IMR-90 (cell line): ENCODE measurements around the gene CEP152. TPM values are rescaled to one million over a fixed set of nuclear protein-coding genes. Genes with fewer than 3 reads are reported as not detected.
A peak's percentile ranks its signal among the peaks of the same experiment; 100 is the strongest.

ENCODE experiments used
- ATAC-seq: fragments of 200-7000 bp; cut with Tn5 transposase; 2 replicates; pipeline ENCODE4 v1.9.1; 2020; ENCODE audit warnings: low read depth, mild to moderate bottlenecking, moderate library complexity
- BruUV-seq: library from RNA; stranded (reverse); fragments of 400-500 nt; replicated peaks from 2 replicates; lab custom pipeline; 2021; lab: Mats Ljungman, UMichigan
- CTCF ChIA-PET: fragments of 300-600 bp; formaldehyde crosslinking; extraction: SDS; loops from one replicate; lab custom pipeline; 2021; ENCODE audit warnings: antibody characterized with exemption; lab: Yijun Ruan, JAX
- POLR2A ChIA-PET: fragments of 300-600 bp; sonication (Branson Sonifier 250); formaldehyde crosslinking; loops from one replicate; lab custom pipeline; 2022; ENCODE audit warnings: antibody characterized with exemption; ENCODE audit not compliant: unreplicated experiment; lab: Charles Lee
- DNase-seq: peaks from one replicate; pipeline ENCODE4 v3.0.0; 2013
- H2AFZ ChIP-seq: replicated peaks from 2 replicates; pipeline ENCODE3; 2013; ENCODE audit warnings: low read length, mild to moderate bottlenecking; ENCODE audit not compliant: poor library complexity
- H2AK5ac ChIP-seq: 2 replicates; pipeline ENCODE4 v1.6.1; 2013; ENCODE audit warnings: low read depth, low read length, inconsistent platforms
- H2AK9ac ChIP-seq: replicated peaks from 2 replicates; pipeline ENCODE3; 2013; ENCODE audit warnings: mild to moderate bottlenecking, low read depth, low read length, moderate library complexity; ENCODE audit not compliant: poor library complexity
- H2BK120ac ChIP-seq: 2 replicates; pipeline ENCODE4 v1.6.1; 2013; ENCODE audit warnings: low read depth, low read length, inconsistent platforms
- H2BK15ac ChIP-seq: 3 replicates; pipeline ENCODE4 v1.6.1; 2013; ENCODE audit warnings: low read depth, low read length, inconsistent platforms
- H2BK20ac ChIP-seq: 2 replicates; pipeline ENCODE4 v1.6.1; 2013; ENCODE audit warnings: low read depth, mild to moderate bottlenecking, inconsistent platforms, low read length, moderate library complexity
- H2BK5ac ChIP-seq: 2 replicates; pipeline ENCODE4 v1.6.1; 2013; ENCODE audit warnings: mild to moderate bottlenecking, low read depth, low read length, inconsistent platforms; ENCODE audit not compliant: poor library complexity, severe bottlenecking
- H3K14ac ChIP-seq: replicated peaks from 2 replicates; pipeline ENCODE4 v1.6.1; 2013; ENCODE audit warnings: low read depth, low read length, inconsistent platforms
- H3K18ac ChIP-seq: 2 replicates; pipeline ENCODE4 v1.6.1; 2013; ENCODE audit warnings: low read depth, low read length, control low read depth
- H3K23ac ChIP-seq: 2 replicates; pipeline ENCODE4 v1.6.1; 2013; ENCODE audit warnings: low read depth, low read length, inconsistent platforms
- H3K27ac ChIP-seq: 2 replicates; pipeline ENCODE4 v1.5.1; 2013; ENCODE audit warnings: mild to moderate bottlenecking, control low read depth, low read length; ENCODE audit not compliant: insufficient read depth
- H3K27me3 ChIP-seq: 2 replicates; pipeline ENCODE4 v1.6.1; 2013; ENCODE audit warnings: low read length; ENCODE audit not compliant: control insufficient read depth, insufficient read depth
- H3K36me3 ChIP-seq: 2 replicates; pipeline ENCODE4 v1.6.1; 2013; ENCODE audit warnings: low read length, mixed read lengths; ENCODE audit not compliant: control insufficient read depth, insufficient read depth
- H3K4ac ChIP-seq: 2 replicates; pipeline ENCODE4 v1.6.1; 2013; ENCODE audit warnings: low read depth, low read length, inconsistent platforms
- H3K4me1 ChIP-seq: 2 replicates; pipeline ENCODE4 v1.6.1; 2013; ENCODE audit warnings: low read length, mixed read lengths; ENCODE audit not compliant: control insufficient read depth, insufficient read depth
- H3K4me2 ChIP-seq: 2 replicates; pipeline ENCODE4 v1.6.1; 2013; ENCODE audit warnings: low read depth, mild to moderate bottlenecking, control low read depth, low read length, moderate library complexity
- H3K4me3 ChIP-seq: 2 replicates; pipeline ENCODE4 v1.5.1; 2013; ENCODE audit warnings: low read depth, mild to moderate bottlenecking, control low read depth, low read length, moderate library complexity; ENCODE audit not compliant: insufficient read depth
- H3K56ac ChIP-seq: 2 replicates; pipeline ENCODE4 v1.6.1; 2013; ENCODE audit warnings: low read length, inconsistent platforms; ENCODE audit not compliant: insufficient read depth; ENCODE audit errors: extremely low read depth
- H3K79me1 ChIP-seq, 2 experiments: 2 replicates each; pipeline ENCODE4 v1.6.1; 2013; ENCODE audit warnings: low read length in 2 of 2, inconsistent platforms in 1 of 2, low read depth in 1 of 2
- H3K9ac ChIP-seq: 2 replicates; pipeline ENCODE4 v1.6.1; 2013; ENCODE audit warnings: low read depth, low read length, control low read depth
- H3K9me1 ChIP-seq: 2 replicates; pipeline ENCODE4 v1.6.1; 2013; ENCODE audit warnings: low read length, inconsistent platforms; ENCODE audit not compliant: insufficient read depth
- H3K9me3 ChIP-seq: 2 replicates; pipeline ENCODE4 v1.6.1; 2013; ENCODE audit warnings: low read length; ENCODE audit not compliant: control insufficient read depth, insufficient read depth
- H4K20me1 ChIP-seq: 2 replicates; pipeline ENCODE4 v1.6.1; 2013; ENCODE audit warnings: low read length, inconsistent platforms; ENCODE audit not compliant: insufficient read depth
- H4K5ac ChIP-seq: 2 replicates; pipeline ENCODE4 v1.6.1; 2013; ENCODE audit warnings: mild to moderate bottlenecking, low read depth, low read length, control low read depth
- H4K8ac ChIP-seq, 2 experiments: 2 replicates each; pipeline ENCODE4 v1.6.1; 2013; ENCODE audit warnings: low read depth in 2 of 2, low read length in 2 of 2, control low read depth in 1 of 2, inconsistent platforms in 1 of 2
- H4K91ac ChIP-seq: 2 replicates; pipeline ENCODE4 v1.6.1; 2013; ENCODE audit warnings: low read depth, low read length, inconsistent platforms; ENCODE audit not compliant: insufficient read depth
- FOS ChIP-seq: fragments of 150-350 bp; IDR thresholded peaks from 2 replicates; pipeline ENCODE4 v1.6.1; 2016; ENCODE audit warnings: low read depth, low read length
- MAFK ChIP-seq: IDR thresholded peaks from 2 replicates; pipeline ENCODE4 v1.6.1; 2012; ENCODE audit warnings: low read depth, low read length, improper control_type of control experiment
- MAZ ChIP-seq: IDR thresholded peaks from 2 replicates; pipeline ENCODE4 v1.6.1; 2012; ENCODE audit warnings: low read depth, mild to moderate bottlenecking, low read length, improper control_type of control experiment, moderate library complexity, borderline replicate concordance
- RCOR1 ChIP-seq: IDR thresholded peaks from 2 replicates; pipeline ENCODE4 v1.6.1; 2012; ENCODE audit warnings: mild to moderate bottlenecking, low read length, improper control_type of control experiment; ENCODE audit not compliant: insufficient replicate concordance
- WGBS, 2 experiments: methylation state at CpG; one replicate each; pipeline versions ENCODE4 v1.1.5 to v1.1.7; 2013; ENCODE audit warnings: missing lambda C conversion rate in 2 of 2; ENCODE audit not compliant: insufficient read length in 1 of 2; ENCODE audit errors: extremely low coverage in 2 of 2; 5-methylcytosine and 5-hydroxymethylcytosine counted together
- dilution Hi-C: fragments of 300-500 bp; cut with HindIII; formaldehyde crosslinking; loops from one replicate; pipeline ENCODE4 v1.14.3; 2018; ENCODE audit warnings: low sequenced_read_pairs; ENCODE audit not compliant: unreplicated experiment
- in situ Hi-C: fragments of 300-500 bp; cut with MboI; formaldehyde crosslinking; loops from 3 replicates; pipeline ENCODE4 v1.14.3; 2019; ENCODE audit warnings: low sequenced_read_pairs, inconsistent platforms, mixed read lengths
- intact Hi-C: fragments of 100-400 bp; cut with micrococcal nuclease; formaldehyde crosslinking; loops from 2 replicates; pipeline ENCODE4 v1.10.0; 2022
- polyA plus RNA-seq, 3 experiments: library from polyadenylated mRNA; depleted of rRNA; stranded (reverse); fragments of >200 nt; gene quantifications; 2 replicates each; pipeline ENCODE4 v1.2.3, GENCODE V29; 2012; ENCODE audit warnings: low replicate concordance in 1 of 3
- total RNA-seq: library from RNA; depleted of rRNA; stranded (reverse); fragments of >200 nt; gene quantifications from 2 replicates; pipeline ENCODE4 v1.2.3, GENCODE V29; 2012

The CEP152 gene
- total and polyA plus RNA-seq, 2 of the 4 experiments (the other 2 are of a cell fraction) = 2.1 to 7.3 TPM

- DNase-seq (peak; percentile 94), ATAC-seq (peak; percentile 91)
- Histone ChIP-seq H3K4me3 (no peak overlapping the region), H2AK5ac (peak overlapping the region; percentile 72), H3K23ac (peak overlapping the region; percentile 77; the same call in 1 of the 2 replicates), H3K14ac (peak overlapping the region; percentile 92), H3K79me1 (peaks cover 0 to 8% of the 10 kb centered on the region in 2 experiments; a peak in 1 of 4 replicates), H4K20me1 (no peaks in the 10 kb centered on the region), H2BK5ac (peak overlapping the region; percentile 95), H3K9me1 (peaks cover 22% of the 10 kb centered on the region), H4K5ac (peak overlapping the region; percentile 78; the same call in 1 of the 2 replicates), H2BK20ac (peak overlapping the region; percentile 96), H3K9ac (peak overlapping the region; percentile 3; the same call in 1 of the 2 replicates), H3K27ac (peak overlapping the region; percentile 16), H3K4ac (peak overlapping the region; percentile 92), H3K4me1 (peaks cover 17% of the 10 kb centered on the region), H4K8ac (peak overlapping the region; percentile 38 to 95), H3K4me2 (peak overlapping the region; percentile 77; the same call in 1 of the 2 replicates), H2AFZ (peak overlapping the region; percentile 10), H2AK9ac (no peak overlapping the region), H3K36me3 (no peaks in the 10 kb centered on the region), H3K18ac (peak overlapping the region; percentile 94; the same call in 1 of the 2 replicates), H2BK15ac (peak overlapping the region; percentile 93), H3K56ac (peak overlapping the region; percentile 86), H3K9me3 (no peaks in the 10 kb centered on the region), H2BK120ac (peak overlapping the region; percentile 98), H4K91ac (peak overlapping the region; percentile 81), H3K27me3 (no peaks in the 10 kb centered on the region)
- WGBS, 2 experiments = no CpG with 5 or more reads among the region's 5 CpGs
- no TSS peak for BruUV-seq
- TF ChIP-seq MAFK (no peak), FOS (peak; percentile 90), MAZ (0 out of 2 replicates have a peak, but pooled peaks have one; percentile 20), RCOR1 (peak; percentile 70)
- CTCF ChIA-PET = interaction anchor here (0.6 to 0.8 kb wide), 4 partner anchors 14 to 1524 kb away, joined by 3 to 4 read pairs (median 3); no protein-coding TSS in a partner anchor
- in situ Hi-C loops (loop anchor here (25.0 kb wide), 1 partner anchor 1414 kb away; no protein-coding TSS in a partner anchor), intact Hi-C loops (loop anchor here (5.0 kb wide), 2 partner anchors 79 to 699 kb away; partner anchors contain the start of gene FGF7), dilution Hi-C loops (no loop called here)
- POLR2A ChIA-PET = no interaction called here
Observed at GRCh38 chr15:48722764-48723661, 87.9 kb downstream of the CEP152 start.
